Stomach (tissue), 9 donors: ENCODE results near the gene TRIM10. TPM values are rescaled to one million over a fixed set of nuclear protein-coding genes. Genes with fewer than 3 reads are reported as not detected.

Experiments used
- DNase-seq, 2 donors: peaks; one replicate each; pipeline versions ENCODE4 v3.0.0 to v3.0.0-alpha.2; 2013 to 2019
- H3K27ac ChIP-seq, 5 donors: fragments of 200-600 bp in 4 of 5; sonication (generic) in 4 of 5; one replicate each; pipeline ENCODE4 v1.5.1; 2013 to 2019; ENCODE audit warnings: mild to moderate bottlenecking in 1 of 5, moderate library complexity in 1 of 5
- H3K27me3 ChIP-seq, 3 donors: fragments of 200-600 bp; sonication (generic); one replicate each; pipeline ENCODE4 v1.5.1; 2017 to 2019; ENCODE audit warnings: mixed run types in 1 of 3
- H3K36me3 ChIP-seq, 4 donors: fragments of 200-600 bp; sonication (generic); 1 replicate in 3 of 4; 2 replicates in 1 of 4; pipeline ENCODE4 v1.5.1; 2016 to 2019
- H3K4me1 ChIP-seq, 4 donors: fragments of 200-600 bp; sonication (generic); one replicate each; pipeline ENCODE4 v1.5.1; 2016 to 2019
- H3K4me3 ChIP-seq, 4 donors: fragments of 200-600 bp; sonication (generic) in 3 of 4; one replicate each; pipeline ENCODE4 v1.5.1; 2016 to 2019; ENCODE audit warnings: mild to moderate bottlenecking in 1 of 4
- H3K9me3 ChIP-seq, 4 donors: fragments of 200-600 bp; sonication (generic); one replicate each; pipeline ENCODE4 v1.5.1; 2016 to 2019
- EP300 ChIP-seq: sonication (generic); formaldehyde crosslinking; IDR thresholded peaks from one replicate; pipeline ENCODE4 v1.6.1; 2017; ENCODE audit warnings: antibody characterized with exemption
- POLR2A ChIP-seq, 4 donors: fragments of 450-650 bp; IDR thresholded peaks; one replicate each; pipeline ENCODE4 v1.6.1; 2016; ENCODE audit warnings: antibody characterized with exemption in 4 of 4, control low read depth in 2 of 4, mild to moderate bottlenecking in 1 of 4, moderate library complexity in 1 of 4
- POLR2AphosphoS5 ChIP-seq, 3 donors: sonication (generic); formaldehyde crosslinking; IDR thresholded peaks; one replicate each; pipeline ENCODE4 v1.6.1; 2016; ENCODE audit warnings: antibody characterized with exemption in 3 of 3
- WGBS, 5 donors: extraction: QIAGEN DNeasy Blood & Tissue Kit in 3 of 5; methylation state at CpG; one replicate each; pipeline versions ENCODE4 v1.1.5 to v1.1.7; 2013 to 2018; 5-methylcytosine and 5-hydroxymethylcytosine counted together
- intact Hi-C: fragments of 100-400 bp; cut with DNase I; formaldehyde crosslinking; loops from one replicate; pipeline ENCODE4 v1.15.1; 2023; ENCODE audit warnings: low total_unique reads
- polyA plus RNA-seq, 3 donors: library from polyadenylated mRNA; stranded (reverse); fragments of 200-250 nt; gene quantifications; one replicate each; pipeline ENCODE4 v1.2.3, GENCODE V29; 2013
- total RNA-seq, 5 donors: library from RNA; depleted of rRNA; stranded (reverse); fragments of >200 nt; gene quantifications; one replicate each; pipeline versions ENCODE4 v1.1.0 to v1.2.3, GENCODE V29; 2014 to 2016
- TF ChIP-seq, protein P1 (sequence below), 7 experiments: fragments of 450-650 bp in 4 of 7; fragments of 200-600 bp in 3 of 7; sonication (generic) in 3 of 7; IDR thresholded peaks; one replicate each; pipeline ENCODE4 v1.5.1; 2016 to 2019; ENCODE audit warnings: antibody characterized with exemption in 7 of 7, control low read depth in 2 of 7, mild to moderate bottlenecking in 1 of 7
- donor health status: healthy with polysubstance abuse.
- donor health status: Bipolar disorder and iron deficiency.
- donor health status: healthy.

Gene TRIM10
- total and polyA plus RNA-seq, 8 donors: 0.37 to 2.3 (median 0.58) TPM; not detected in 5

DNA sequence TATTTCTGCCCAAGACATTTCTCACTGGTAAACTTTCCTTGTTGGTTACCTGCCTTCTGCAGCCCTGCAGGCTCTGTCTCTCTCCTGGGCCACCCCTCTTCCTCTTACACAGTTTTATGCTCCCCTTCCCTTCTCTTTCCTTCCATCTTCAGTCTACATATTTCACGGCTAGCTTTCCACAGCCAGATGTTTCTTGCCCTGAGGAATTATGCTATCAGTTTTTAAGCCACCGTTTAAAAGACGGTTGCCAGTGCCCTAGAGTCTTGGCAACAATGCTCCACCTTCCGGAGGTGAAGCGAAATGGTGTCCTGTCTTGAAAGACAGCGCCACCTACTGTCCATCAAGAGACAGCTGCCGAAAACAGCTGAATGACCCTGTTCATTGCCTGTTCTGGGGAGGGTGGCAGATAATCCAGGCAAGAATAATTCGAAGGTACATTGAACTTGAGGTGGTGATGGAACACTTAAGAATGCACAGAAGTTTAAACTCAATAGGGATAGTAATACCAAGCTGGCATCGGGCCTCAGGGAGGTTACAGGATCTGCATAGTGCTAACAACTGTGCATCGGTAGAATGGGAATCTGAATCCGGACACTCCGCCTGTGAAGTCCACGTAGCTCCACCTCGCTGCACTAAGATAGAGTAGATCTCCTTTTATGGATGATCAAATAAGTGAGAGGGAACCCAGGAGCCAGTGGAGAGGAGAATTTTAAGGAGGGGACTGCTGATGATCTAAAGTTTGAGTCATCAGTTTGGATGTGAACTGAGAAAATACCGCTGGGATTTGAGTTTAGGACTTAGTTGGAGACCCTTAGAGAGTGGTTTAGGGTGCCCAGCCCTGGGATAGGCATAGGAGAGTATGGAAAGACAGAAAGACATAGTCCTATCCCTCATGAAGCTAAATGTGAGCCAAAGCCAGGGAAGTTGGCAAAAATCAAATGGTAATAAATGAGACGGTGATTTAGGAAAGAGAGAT is 29.8 kb downstream of the TRIM10 start:
- Histone ChIP-seq H3K27me3 (peaks cover 11 to 91% (median 47%) of the 10 kb centered on the region in 3 donors), H3K27ac (peak overlapping the region in 1 of 5 donors; percentile 11), H3K36me3 (no peaks in the 10 kb centered on the region), H3K4me3 (no peak overlapping the region), H3K4me1 (peaks cover 7 to 24% (median 18%) of the 10 kb centered on the region in 4 donors), H3K9me3 (no peaks in the 10 kb centered on the region)
- intact Hi-C loops: no loop called here
- TF ChIP-seq EP300 (no peak), POLR2A (IDR thresholded peaks at IDR 0.05) (no peak), POLR2AphosphoS5 (IDR thresholded peaks at IDR 0.05) (peak in 1 of 3 donors; percentile 79)
- TF ChIP-seq, protein P1, sequence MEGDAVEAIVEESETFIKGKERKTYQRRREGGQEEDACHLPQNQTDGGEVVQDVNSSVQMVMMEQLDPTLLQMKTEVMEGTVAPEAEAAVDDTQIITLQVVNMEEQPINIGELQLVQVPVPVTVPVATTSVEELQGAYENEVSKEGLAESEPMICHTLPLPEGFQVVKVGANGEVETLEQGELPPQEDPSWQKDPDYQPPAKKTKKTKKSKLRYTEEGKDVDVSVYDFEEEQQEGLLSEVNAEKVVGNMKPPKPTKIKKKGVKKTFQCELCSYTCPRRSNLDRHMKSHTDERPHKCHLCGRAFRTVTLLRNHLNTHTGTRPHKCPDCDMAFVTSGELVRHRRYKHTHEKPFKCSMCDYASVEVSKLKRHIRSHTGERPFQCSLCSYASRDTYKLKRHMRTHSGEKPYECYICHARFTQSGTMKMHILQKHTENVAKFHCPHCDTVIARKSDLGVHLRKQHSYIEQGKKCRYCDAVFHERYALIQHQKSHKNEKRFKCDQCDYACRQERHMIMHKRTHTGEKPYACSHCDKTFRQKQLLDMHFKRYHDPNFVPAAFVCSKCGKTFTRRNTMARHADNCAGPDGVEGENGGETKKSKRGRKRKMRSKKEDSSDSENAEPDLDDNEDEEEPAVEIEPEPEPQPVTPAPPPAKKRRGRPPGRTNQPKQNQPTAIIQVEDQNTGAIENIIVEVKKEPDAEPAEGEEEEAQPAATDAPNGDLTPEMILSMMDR (IDR thresholded peaks at IDR 0.05): peak in 5 of 7 experiments; percentile 87 to 97 (median 94)
- 27 to 31% (median 30%) methylated on average over 16 of the region's 16 CpGs for WGBS, 5 donors
- DNase-seq: peak; percentile 76 to 93

- Histone ChIP-seq H3K27ac (peak overlapping the region in 1 of 5 donors; percentile 11), H3K4me1 (peaks cover 7 to 24% (median 18%) of the 10 kb centered on the region in 4 donors), H3K4me3 (no peak overlapping the region), H3K27me3 (peaks cover 11 to 93% (median 47%) of the 10 kb centered on the region in 3 donors), H3K36me3 (no peaks in the 10 kb centered on the region), H3K9me3 (no peaks in the 10 kb centered on the region)
- TF ChIP-seq POLR2AphosphoS5 (IDR thresholded peaks at IDR 0.05): no peak
- TF ChIP-seq EP300: no peak
- TF ChIP-seq POLR2A (IDR thresholded peaks at IDR 0.05): no peak
- TF ChIP-seq, protein P1 (IDR thresholded peaks at IDR 0.05): no peak
- WGBS, 5 donors: 59 to 76% (median 69%) methylated on average over 4 of the region's 4 CpGs
- DNase-seq: no peak
- intact Hi-C loops: no loop called here
Measured at GRCh38 chr6:30130179-30130679, 30.8 kb downstream of the TRIM10 start.

DNA sequence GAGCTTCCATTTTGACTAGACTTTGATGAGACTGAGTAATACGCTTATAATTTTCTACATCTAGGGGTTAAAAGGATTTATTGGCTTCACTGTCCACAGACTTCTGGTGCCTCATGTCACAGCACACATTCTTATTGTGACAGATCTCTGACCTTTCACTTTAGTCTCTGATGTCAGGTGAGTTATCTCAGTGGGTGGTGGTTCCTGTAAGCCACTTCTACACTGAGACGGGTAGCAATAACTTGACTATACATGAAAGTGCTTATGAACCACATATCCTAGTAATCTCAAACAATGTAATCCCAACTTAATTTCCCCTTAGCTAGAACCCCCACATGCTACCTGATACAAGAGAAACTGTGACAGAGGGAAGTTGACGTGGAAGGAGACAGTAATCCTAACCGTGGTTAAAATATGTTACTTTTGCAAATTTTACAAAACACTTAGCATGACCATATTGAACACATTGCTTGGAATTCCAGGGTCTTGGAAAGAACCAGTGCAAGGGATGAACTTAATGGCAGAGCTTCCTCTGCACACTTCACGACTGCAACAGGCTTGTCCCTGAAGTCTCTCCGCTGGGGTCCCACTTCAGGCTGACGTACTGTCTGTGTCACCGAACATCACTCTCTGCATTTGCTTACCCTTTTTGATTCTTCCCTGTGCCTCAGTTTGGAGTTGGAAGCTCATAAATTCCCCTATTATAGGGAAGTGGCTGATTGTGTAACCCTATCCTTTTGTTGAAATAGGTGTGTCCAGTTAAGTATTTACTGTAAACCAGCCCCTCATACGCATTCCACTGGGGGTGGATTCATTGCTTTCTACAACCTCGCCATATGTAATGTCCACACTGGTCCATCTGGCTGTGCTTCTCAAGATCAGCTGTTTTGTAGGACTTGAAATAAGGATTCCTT is 31.5 kb downstream of the TRIM10 start:
- Histone ChIP-seq H3K9me3 (no peaks in the 10 kb centered on the region), H3K4me1 (peaks cover 7 to 24% (median 18%) of the 10 kb centered on the region in 4 donors), H3K4me3 (no peak overlapping the region), H3K27me3 (peaks cover 11 to 89% (median 47%) of the 10 kb centered on the region in 3 donors), H3K27ac (no peak overlapping the region), H3K36me3 (no peaks in the 10 kb centered on the region)
- intact Hi-C loops: no loop called here
- no peak for TF ChIP-seq POLR2AphosphoS5 (IDR thresholded peaks at IDR 0.05)
- no peak for TF ChIP-seq POLR2A (IDR thresholded peaks at IDR 0.05)
- TF ChIP-seq EP300: no peak
- TF ChIP-seq, protein P1 (IDR thresholded peaks at IDR 0.05): no peak
- peak in 1 of 2 donors; percentile 42 for DNase-seq
- 59 to 68% (median 61%) methylated on average over 10 of the region's 10 CpGs for WGBS, 5 donors
